ENCODE data around the gene CD226.
"Not testable (repeated sequence)": the region's sequence is repeated elsewhere in the genome, so short reads cannot be mapped to it uniquely, and the experiment has no call there.

Gene CD226

DNA sequence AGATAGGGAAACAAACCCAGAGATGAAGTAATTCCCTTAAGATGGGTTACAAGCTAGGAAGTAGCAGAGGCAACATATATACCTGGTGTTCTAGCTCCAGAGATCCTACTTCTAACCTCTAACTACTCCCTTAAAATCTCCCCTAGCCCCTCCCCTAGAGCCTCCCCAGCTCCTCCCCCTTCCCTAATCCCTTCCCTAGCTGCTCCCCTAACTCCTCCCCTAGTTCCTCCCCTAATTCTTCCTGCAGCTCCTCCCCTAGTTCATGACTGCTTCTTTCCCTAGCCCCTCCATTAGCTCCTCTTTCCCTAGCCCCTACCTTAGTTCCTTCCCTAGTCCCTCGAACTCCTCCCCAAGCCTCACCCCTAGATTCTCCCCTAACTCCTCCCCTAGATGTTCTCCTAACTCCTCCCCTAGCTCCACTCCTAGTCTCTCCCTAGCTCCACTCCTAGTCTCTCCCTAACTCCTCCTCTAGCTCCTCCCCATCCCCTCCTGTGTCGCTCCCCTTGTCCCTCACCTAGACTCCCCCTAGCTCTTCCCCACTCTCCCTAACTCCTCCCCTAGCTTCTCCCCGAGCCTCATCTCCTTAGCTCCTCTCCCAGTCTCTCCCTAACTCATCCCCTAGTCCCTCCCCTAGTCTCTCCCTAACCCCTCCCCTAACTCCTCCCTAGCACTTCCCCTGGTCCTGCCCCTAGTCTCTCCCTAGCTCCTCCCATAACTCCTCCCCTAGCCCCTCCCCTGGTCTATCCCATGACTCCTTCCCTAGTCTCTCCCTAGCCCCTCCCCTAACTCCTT is 108.9 kb downstream of the CD226 start:
- Histone ChIP-seq H3K4me3 (ENCODE audit: low read depth in 1 of 2, low read length in 1 of 2) (no peak overlapping the region), H3K27ac (no peak overlapping the region), H3K4me1 (ENCODE audit: control insufficient read depth in 1 of 2, insufficient read depth in 1 of 2, low read depth in 1 of 2, low read length in 1 of 2) (no peaks in the 10 kb centered on the region), H3K9me3 (no peaks in the 10 kb centered on the region), H3K36me3 (no peaks in the 10 kb centered on the region), H3K27me3 (no peaks in the 10 kb centered on the region)
- TF ChIP-seq, protein P1, sequence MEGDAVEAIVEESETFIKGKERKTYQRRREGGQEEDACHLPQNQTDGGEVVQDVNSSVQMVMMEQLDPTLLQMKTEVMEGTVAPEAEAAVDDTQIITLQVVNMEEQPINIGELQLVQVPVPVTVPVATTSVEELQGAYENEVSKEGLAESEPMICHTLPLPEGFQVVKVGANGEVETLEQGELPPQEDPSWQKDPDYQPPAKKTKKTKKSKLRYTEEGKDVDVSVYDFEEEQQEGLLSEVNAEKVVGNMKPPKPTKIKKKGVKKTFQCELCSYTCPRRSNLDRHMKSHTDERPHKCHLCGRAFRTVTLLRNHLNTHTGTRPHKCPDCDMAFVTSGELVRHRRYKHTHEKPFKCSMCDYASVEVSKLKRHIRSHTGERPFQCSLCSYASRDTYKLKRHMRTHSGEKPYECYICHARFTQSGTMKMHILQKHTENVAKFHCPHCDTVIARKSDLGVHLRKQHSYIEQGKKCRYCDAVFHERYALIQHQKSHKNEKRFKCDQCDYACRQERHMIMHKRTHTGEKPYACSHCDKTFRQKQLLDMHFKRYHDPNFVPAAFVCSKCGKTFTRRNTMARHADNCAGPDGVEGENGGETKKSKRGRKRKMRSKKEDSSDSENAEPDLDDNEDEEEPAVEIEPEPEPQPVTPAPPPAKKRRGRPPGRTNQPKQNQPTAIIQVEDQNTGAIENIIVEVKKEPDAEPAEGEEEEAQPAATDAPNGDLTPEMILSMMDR (IDR thresholded peaks at IDR 0.05), result no peak

DNA sequence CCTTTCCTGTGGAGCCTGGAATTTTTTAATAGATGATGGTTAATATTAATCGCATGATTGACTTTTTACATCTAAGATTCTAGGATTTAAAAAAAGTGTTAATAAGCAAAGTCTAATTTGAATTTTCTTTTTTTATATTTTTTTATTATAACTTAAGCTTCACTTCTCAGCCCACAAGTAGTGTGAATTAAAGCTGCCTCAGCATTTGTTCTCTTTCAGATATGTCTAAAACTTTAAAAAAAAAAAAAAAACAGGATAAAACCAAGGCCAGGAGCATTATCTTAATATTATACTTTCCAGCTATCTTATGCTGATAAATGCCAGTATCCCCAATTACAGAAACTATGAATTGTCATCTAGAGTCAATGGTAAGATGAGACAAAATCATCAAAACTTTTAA is 109.7 kb downstream of the CD226 start:
- TF ChIP-seq, protein P1 (IDR thresholded peaks at IDR 0.05), result no peak
- Histone ChIP-seq H3K4me1 (ENCODE audit: control insufficient read depth in 1 of 2, insufficient read depth in 1 of 2, low read depth in 1 of 2, low read length in 1 of 2) (no peaks in the 10 kb centered on the region), H3K27me3 (no peaks in the 10 kb centered on the region)

DNA sequence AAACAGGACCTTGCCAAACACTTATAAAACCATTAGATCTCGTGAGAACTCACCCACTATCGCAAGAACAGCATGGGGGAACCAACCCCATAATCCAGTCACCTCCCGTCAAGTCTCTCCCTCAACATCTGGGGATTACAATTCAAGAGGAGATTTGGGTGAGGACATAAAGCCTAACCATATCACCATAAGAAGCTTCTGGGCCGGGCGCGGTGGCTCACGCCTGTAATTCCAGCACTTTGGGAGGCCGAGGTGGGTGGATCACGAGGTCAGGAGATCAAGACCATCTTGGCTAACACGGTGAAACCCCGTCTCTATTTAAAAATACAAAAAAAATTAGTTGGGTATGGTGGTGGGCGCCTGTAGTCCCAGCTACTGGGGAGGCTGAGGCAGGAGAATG is 112.7 kb downstream of the CD226 start:
- H3K4me1 ChIP-seq (ENCODE audit: control insufficient read depth in 1 of 2, insufficient read depth in 1 of 2, low read depth in 1 of 2, low read length in 1 of 2); H3K27ac ChIP-seq; H3K36me3 ChIP-seq; H3K4me3 ChIP-seq (ENCODE audit: low read depth in 1 of 2, low read length in 1 of 2); H3K27me3 ChIP-seq; H3K9me3 ChIP-seq: not testable (repeated sequence)

More for the DNA sequence above, 109.7 kb downstream of the CD226 start:
- Histone ChIP-seq H3K4me3 (ENCODE audit: low read depth in 1 of 2, low read length in 1 of 2) (no peak overlapping the region), H3K9me3 (no peaks in the 10 kb centered on the region), H3K36me3 (no peaks in the 10 kb centered on the region), H3K27ac (no peak overlapping the region)

DNA sequence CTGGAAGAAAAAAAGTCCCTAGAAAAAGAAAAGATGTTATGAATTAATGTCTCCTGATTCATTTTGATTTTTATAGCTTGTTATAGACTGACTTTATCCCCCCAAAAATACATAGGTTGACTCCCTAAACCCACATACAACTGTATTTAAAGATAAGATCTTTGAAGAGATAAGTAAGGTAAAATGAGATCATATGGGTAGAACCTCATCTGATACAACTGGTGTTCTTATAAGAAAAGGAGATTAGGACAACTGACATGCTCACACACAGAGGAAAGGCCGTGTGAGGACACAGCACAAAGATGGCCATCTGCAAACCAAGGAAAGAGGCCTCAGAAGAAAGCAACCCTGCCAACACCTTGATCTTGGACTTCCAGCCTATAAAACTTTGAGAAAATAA is 117.5 kb downstream of the CD226 start:
- H3K27ac ChIP-seq, result no peak overlapping the region
- H3K27me3 ChIP-seq, result no peaks in the 10 kb centered on the region
- H3K4me3 ChIP-seq (ENCODE audit: low read depth in 1 of 2, low read length in 1 of 2), result no peak overlapping the region
- H3K36me3 ChIP-seq, result no peaks in the 10 kb centered on the region
- TF ChIP-seq, protein P1 (IDR thresholded peaks at IDR 0.05), result no peak
- H3K4me1 ChIP-seq (ENCODE audit: control insufficient read depth in 1 of 2, insufficient read depth in 1 of 2, low read depth in 1 of 2, low read length in 1 of 2), result no peaks in the 10 kb centered on the region
- no peaks in the 10 kb centered on the region for H3K9me3 ChIP-seq

DNA sequence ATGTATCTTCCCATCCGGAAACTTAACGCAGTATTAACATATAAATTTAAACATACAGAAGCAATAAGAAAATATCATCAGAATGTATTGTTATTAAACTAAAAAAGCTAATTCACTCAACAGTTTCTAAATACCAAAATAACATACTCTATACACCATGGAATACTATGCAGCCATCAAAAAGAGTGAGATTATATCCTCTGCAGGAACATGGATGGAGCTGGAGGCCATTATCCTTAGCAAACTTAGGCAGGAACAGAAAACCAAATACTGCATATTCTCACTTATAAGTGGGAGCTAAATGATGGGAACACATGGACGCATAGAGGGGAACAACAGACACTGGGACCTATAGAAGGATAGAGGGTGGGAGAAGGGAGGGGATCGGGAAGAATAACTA is 127.1 kb downstream of the CD226 start:
- Histone ChIP-seq H3K4me3 (ENCODE audit: low read depth in 1 of 2, low read length in 1 of 2) (no peak overlapping the region), H3K4me1 (ENCODE audit: control insufficient read depth in 1 of 2, insufficient read depth in 1 of 2, low read depth in 1 of 2, low read length in 1 of 2) (no peaks in the 10 kb centered on the region), H3K9me3 (no peaks in the 10 kb centered on the region), H3K27ac (no peak overlapping the region), H3K36me3 (no peaks in the 10 kb centered on the region), H3K27me3 (no peaks in the 10 kb centered on the region)
- TF ChIP-seq, protein P1 (IDR thresholded peaks at IDR 0.05), result no peak

DNA sequence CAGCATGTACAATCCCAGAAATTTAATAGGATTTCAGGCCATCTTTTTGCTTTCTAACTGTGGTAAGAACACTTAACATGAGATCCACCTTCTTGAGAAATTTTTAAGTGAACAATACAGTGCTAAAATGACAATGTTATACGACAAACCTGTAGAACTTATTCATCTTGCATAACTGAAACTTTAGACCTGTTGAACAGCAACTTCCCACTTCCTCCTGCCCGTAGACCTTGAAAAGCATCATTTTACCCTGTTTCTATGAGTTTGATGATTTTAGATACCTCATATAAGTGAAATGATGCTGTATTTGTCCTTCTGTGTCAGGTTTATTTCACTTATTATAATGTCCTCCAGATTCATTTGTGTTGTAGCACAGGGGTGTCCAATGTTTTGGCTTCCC is 128.2 kb downstream of the CD226 start:
- TF ChIP-seq, protein P1 (IDR thresholded peaks at IDR 0.05), result no peak
- Histone ChIP-seq H3K9me3 (no peaks in the 10 kb centered on the region), H3K27ac (no peak overlapping the region), H3K4me1 (ENCODE audit: control insufficient read depth in 1 of 2, insufficient read depth in 1 of 2, low read depth in 1 of 2, low read length in 1 of 2) (no peaks in the 10 kb centered on the region), H3K4me3 (ENCODE audit: low read depth in 1 of 2, low read length in 1 of 2) (no peak overlapping the region), H3K27me3 (no peaks in the 10 kb centered on the region), H3K36me3 (no peaks in the 10 kb centered on the region)
